H1 (cell line): ENCODE data around the gene DHFR2. TPM values are rescaled to one million over a fixed set of nuclear protein-coding genes. Genes with fewer than 3 reads are reported as not detected.

Experiments
- CBX5 ChIP-seq: fragments of 300-800, 300-1000 bp; sonication (generic); IDR thresholded peaks from 2 replicates; pipeline ENCODE4 v1.7.1; 2016; ENCODE audit warnings: antibody characterized with exemption, low read length, low read depth
- CBX8 ChIP-seq: fragments of 300-800, 300-1000 bp; sonication (generic); IDR thresholded peaks from 2 replicates; pipeline ENCODE4 v1.7.1; 2016; ENCODE audit warnings: low read depth, low read length, borderline replicate concordance
- EP300 ChIP-seq, 2 experiments: IDR thresholded peaks; 1 replicate in 1 of 2; 2 replicates in 1 of 2; pipeline ENCODE4 v1.6.1; 2011 to 2012; ENCODE audit warnings: low read depth in 2 of 2, low read length in 2 of 2, mild to moderate bottlenecking in 2 of 2, borderline replicate concordance in 1 of 2, inconsistent platforms in 1 of 2, moderate library complexity in 1 of 2
- KDM1A ChIP-seq: fragments of 200-600, 300-600 bp; sonication (generic); IDR thresholded peaks from 2 replicates; pipeline ENCODE4 v1.7.1; 2016; ENCODE audit warnings: mild to moderate bottlenecking, low read length, borderline replicate concordance
- SAP30 ChIP-seq: fragments of 300-600 bp; sonication (generic); IDR thresholded peaks from 2 replicates; pipeline ENCODE4 v1.7.1; 2012; ENCODE audit warnings: low read length, moderate library complexity, mild to moderate bottlenecking, inconsistent platforms; ENCODE audit not compliant: insufficient read depth, insufficient replicate concordance
- polyA plus RNA-seq, 7 experiments: library from polyadenylated mRNA; depleted of rRNA in 3 of 7; stranded (reverse) in 5 of 7; unstranded in 2 of 7; fragments of >200 nt in 5 of 7; fragments of 200-250 nt in 2 of 7; gene quantifications; 1 replicate in 5 of 7; 2 replicates in 1 of 7; 4 replicates in 1 of 7; pipeline versions ENCODE4 v1.2.1 to v1.2.3, GENCODE V29; 2011 to 2013; ENCODE audit warnings: missing spikeins in 2 of 7, mixed read lengths in 2 of 7
- total RNA-seq: library from RNA; stranded (reverse); fragmentation: NEBNext Ultra II Directional; extraction: Animal tissue kit (Norgen Biotek cat#: 25700); gene quantifications from 2 replicates; pipeline ENCODE4 v1.2.1, GENCODE V29; 2021

The DHFR2 gene
- total and polyA plus RNA-seq, 2 of the 8 experiments (the other 6 are each of a cell fraction or from before 2014, with no cell fraction given), result 0.59 to 2.6 TPM

- no peak for TF ChIP-seq CBX8
- TF ChIP-seq EP300 (IDR thresholded peaks at IDR 0.05; ENCODE audit: borderline replicate concordance in 1 of 2, low read depth in 2 of 2, low read length in 2 of 2), result no peak
- no peak for TF ChIP-seq KDM1A
- TF ChIP-seq SAP30, result no peak
- TF ChIP-seq CBX5, result no peak
- TF ChIP-seq, all 59 proteins: peak for 0
Observed at GRCh38 chr3:94095111-94095510, 32.4 kb upstream of the DHFR2 start (continued).
